GM12875 (cell line): ENCODE results near the gene RARG.
"Not testable (repeated sequence)": the region's sequence is repeated elsewhere in the genome, so short reads cannot be mapped to it uniquely, and the experiment has no call there.

Experiments
- H3K4me3 ChIP-seq: one replicate; pipeline ENCODE4 v1.5.1; 2011; ENCODE audit warnings: low read depth, low read length, control low read depth
- CTCF ChIP-seq: IDR thresholded peaks from 2 replicates; pipeline ENCODE4 v1.5.1; 2011; ENCODE audit warnings: low read depth, mild to moderate bottlenecking, control low read depth, inconsistent platforms, low read length, moderate library complexity, borderline replicate concordance; ENCODE audit not compliant: insufficient read depth

Gene RARG

GRCh38 chr12:53171725-53172329 is 60.2 kb downstream of the RARG start:
- TF ChIP-seq CTCF, result no peak
- H3K4me3 ChIP-seq, result no peak overlapping the region

- H3K4me3 ChIP-seq, result no peak overlapping the region
Observed at GRCh38 chr12:53170876-53171724, 60.9 kb downstream of the RARG start.

GRCh38 chr12:53170215-53170614 is 61.8 kb downstream of the RARG start:
- no peak for TF ChIP-seq CTCF
- no peak overlapping the region for H3K4me3 ChIP-seq

More at GRCh38 chr12:53170876-53171724, 60.9 kb downstream of the RARG start:
- TF ChIP-seq CTCF, result no peak

GRCh38 chr12:53169644-53170043 is 62.4 kb downstream of the RARG start:
- no peak overlapping the region for H3K4me3 ChIP-seq
- no peak for TF ChIP-seq CTCF

- no peak for TF ChIP-seq CTCF
- no peak overlapping the region for H3K4me3 ChIP-seq
Observed at GRCh38 chr12:53166837-53167236, 65.2 kb downstream of the RARG start.

GRCh38 chr12:53163008-53163407 is 69.0 kb downstream of the RARG start:
- not testable (repeated sequence) for H3K4me3 ChIP-seq

GRCh38 chr12:53161119-53161911 is 70.7 kb downstream of the RARG start:
- no peak for TF ChIP-seq CTCF
- H3K4me3 ChIP-seq, result no peak overlapping the region
